HG03135 (cell line): ENCODE measurements around the gene LHFPL6.

Source experiments
- ATAC-seq: cut with Tn5 transposase; IDR thresholded peaks from one replicate; pipeline ENCODE4 v1.9.1; 2021; ENCODE audit warnings: mild to moderate bottlenecking, moderate library complexity; ENCODE audit not compliant: unreplicated experiment

Gene LHFPL6

GRCh38 chr13:39317291-39317690, 285.7 kb downstream of the LHFPL6 start:
- no peak for ATAC-seq

GRCh38 chr13:39315796-39316195, 287.2 kb downstream of the LHFPL6 start:
- ATAC-seq, result no peak

DNA sequence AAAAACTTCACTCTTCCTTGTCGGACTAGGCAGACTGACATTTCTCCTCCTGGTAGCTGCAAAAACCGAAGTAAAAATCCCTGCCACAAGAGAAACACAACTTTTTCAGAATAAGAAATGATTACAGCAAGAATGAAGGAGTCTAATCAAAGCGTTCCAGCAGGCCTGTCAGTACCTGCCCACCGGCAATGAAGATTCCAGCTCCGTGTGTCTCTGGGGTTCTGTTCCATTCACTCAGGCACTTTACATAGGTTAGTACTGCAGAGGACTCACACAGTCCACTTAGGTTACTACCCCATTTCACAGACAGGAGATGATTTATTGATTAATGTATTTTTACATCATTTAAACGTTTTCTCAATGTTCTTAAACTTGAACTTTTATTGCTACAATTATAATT, 289.3 kb downstream of the LHFPL6 start:
- ATAC-seq, result no peak

DNA sequence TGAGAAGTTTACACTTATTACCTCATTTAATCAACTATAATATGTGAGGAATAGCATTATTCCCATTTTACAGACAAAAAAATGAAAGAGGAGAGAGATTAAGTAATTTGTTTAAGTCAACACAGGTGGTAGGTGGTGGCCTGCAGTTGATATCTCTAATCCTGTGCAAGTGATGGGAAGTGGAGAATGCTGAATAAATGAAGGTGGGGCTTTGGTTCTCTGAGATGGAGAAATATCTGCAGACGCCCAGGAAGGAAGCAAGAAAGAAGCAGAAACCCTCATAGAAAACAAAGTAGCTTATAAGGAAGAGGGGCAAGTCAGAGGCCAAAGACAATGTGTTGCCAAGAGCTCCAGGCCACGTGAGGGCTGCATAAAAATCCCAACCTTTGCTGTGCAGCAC, 290.4 kb downstream of the LHFPL6 start:
- no peak for ATAC-seq

- ATAC-seq, result no peak
Observed at GRCh38 chr13:39311619-39312018, 291.4 kb downstream of the LHFPL6 start.

DNA sequence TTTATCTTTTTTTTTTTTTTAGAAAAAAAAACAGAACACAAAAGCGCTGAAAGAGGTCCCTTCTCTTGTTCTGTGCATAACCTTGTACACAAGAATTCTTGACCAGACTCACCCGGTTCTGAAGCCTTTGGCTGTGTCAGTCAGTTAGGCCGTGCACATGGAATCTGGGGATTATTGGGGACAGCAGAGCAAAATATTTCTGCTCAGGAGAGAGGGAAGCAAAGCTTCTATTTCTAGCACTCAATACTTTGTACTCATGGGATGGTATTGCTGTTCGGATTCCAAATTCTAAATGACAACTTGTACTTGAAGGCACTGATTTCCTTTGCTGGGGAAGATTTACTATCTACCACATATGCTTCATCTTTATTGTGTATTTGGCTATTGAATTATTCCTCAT, 292.0 kb downstream of the LHFPL6 start:
- no peak for ATAC-seq

DNA sequence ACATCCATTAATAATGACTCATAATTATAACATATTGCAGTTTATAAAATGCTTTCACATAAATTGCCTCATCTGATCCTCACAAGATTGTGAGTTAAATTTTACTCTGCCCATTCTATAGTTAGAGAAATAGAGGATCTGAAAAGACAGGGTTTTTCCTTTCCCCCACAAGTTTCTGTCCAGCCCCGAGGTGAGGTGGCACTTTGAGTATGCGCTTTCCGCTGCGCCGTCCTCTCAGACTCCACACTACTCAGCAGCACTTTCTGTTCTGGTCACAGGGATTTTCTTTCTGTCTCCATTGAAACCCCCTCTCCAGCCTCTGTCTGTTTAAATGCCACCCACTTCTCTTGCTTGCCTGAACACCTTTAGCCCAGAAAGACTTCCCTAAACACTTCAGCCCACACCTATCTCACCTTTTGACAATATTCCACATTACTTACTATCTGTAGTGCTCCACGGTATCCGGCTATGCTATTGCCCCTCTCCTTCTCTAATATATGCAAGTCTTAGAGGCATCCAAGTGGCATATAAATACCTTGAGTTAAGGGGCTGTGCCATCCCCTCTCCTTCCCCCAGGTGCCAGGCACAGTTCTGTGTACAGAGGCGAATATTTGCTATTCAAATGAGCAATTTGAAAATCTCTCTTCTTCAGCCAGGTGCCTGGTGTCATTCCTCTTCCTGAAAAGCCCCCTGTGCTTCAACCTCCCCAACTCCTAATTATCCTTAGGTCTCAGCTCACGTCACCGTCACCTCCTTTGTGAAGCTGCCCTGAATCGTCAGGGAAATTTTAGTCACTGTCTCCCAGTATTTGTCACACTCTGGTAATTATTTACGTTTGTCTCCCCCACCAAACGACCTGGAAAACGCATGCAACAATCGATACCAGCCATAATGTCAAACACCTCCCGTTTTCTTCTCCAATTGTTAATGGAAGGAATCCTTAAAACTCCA, 296.1 kb downstream of the LHFPL6 start:
- ATAC-seq, result peak; percentile 93

DNA sequence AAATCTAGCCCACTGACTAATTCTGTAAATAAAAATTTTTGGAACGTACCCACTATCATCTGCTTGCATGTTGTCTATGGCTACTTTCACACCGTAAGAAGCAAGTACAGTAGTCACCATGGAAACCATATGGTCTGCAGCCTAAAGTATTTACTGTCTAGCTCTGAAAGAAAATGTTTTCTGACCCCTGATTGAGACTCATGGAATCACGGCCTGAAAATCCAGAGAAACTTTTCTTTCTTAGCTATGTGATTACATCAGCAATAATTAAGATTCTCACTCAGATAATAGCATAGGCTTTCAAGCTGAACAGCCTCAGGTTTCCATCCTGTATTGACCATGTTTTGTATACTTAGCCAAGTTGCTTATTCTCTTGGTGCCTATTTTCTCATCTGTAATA, 300.2 kb downstream of the LHFPL6 start:
- no peak for ATAC-seq

- ATAC-seq, result no peak
Observed at GRCh38 chr13:39298951-39299350, 304.0 kb downstream of the LHFPL6 start.

- no peak for ATAC-seq
Observed at GRCh38 chr13:39297664-39298171, 305.3 kb downstream of the LHFPL6 start.

DNA sequence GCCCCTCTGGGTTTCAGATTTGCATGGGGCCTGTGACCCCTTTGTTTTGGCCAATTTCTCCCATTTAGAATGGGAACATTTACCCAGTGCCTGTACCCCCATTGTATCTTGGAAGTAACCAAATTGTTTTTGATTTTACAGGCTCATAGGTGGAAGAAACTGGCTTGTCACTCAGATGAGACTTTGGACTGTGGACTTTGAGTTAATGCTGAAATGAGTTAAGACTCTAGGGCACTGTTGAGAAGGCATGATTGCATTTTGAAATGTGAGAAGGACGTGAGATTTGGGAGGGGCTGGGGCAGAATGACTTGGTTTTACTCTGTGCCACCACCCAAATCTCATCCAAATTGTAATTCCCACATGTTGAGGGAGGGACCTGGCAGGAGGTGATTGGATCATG, 306.0 kb downstream of the LHFPL6 start:
- ATAC-seq, result no peak

DNA sequence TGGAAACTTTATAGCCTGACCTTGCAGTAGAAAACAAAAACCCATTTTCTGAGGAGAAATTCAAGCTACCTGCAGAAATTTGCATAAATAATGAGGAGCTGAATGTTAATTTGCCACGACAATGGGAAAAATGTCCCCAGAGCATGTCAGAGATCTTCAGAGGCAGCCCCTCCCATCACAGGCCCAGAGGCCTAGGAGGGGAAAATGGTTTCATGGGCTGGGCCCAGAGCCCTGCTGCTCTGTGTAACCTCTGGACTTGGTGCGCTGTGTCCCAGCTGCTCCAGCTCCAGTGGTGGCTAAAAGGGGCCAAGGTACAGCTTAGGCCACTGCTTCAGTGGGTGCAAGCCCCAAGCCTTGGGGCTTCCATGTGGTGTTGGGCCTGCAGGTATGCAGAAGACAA, 306.8 kb downstream of the LHFPL6 start:
- no peak for ATAC-seq
